Keratinocyte (primary cell): ENCODE results near the gene ALS2.

Experiments
- CTCF ChIP-seq, 3 experiments: IDR thresholded peaks in 1 of 3; conservative IDR thresholded peaks in 1 of 3; optimal IDR thresholded peaks in 1 of 3; 2 replicates in 2 of 3; 3 replicates in 1 of 3; pipeline versions ENCODE3 to v1.5.1; 2011; ENCODE audit warnings: low read length in 3 of 3, mild to moderate bottlenecking in 3 of 3, moderate library complexity in 2 of 3, control low read depth in 1 of 3, inconsistent platforms in 1 of 3; ENCODE audit not compliant: insufficient read depth in 2 of 3; ENCODE audit errors: extremely low read depth in 1 of 3
- EZH2 ChIP-seq: IDR thresholded peaks from one replicate; pipeline ENCODE4 v1.6.1; 2012; ENCODE audit warnings: inconsistent platforms, mild to moderate bottlenecking, low read length, moderate library complexity

- TF ChIP-seq CTCF (optimal IDR thresholded peaks at IDR 0.05 in 1 of 3, IDR thresholded peaks at IDR 0.05 in 1 of 3, conservative IDR thresholded peaks at IDR 0.05 in 1 of 3; ENCODE audit: extremely low read depth in 1 of 3, insufficient read depth in 2 of 3, low read length in 3 of 3) (no peak), EZH2 (no peak)
Observed at GRCh38 chr2:201789395-201789794, 8.7 kb upstream of the ALS2 start.
